ENCODE measurements around the gene DTNA. TPM values are rescaled to one million over a fixed set of nuclear protein-coding genes. Genes with fewer than 3 reads are reported as not detected.
"Not testable (repeated sequence)": the region's sequence is repeated elsewhere in the genome, so short reads cannot be mapped to it uniquely, and the experiment has no call there.

The DTNA gene
- 22.7 TPM for polyA plus RNA-seq (ENCODE audit: insufficient read length)
- long read RNA-seq, donor 1, partial matches to known transcripts: 8 of 9 reads
- long read RNA-seq, donor 1, other reads (novel, unspliced or antisense): 0 of 9 reads
- long read RNA-seq, donor 2, partial matches to known transcripts: 8 of 8 reads
- long read RNA-seq, donor 2, other reads (novel, unspliced or antisense): 0 of 8 reads
- long read RNA-seq, donor 3: 0 reads
- long read RNA-seq, donor 4: 0 reads
- long read RNA-seq, donor 5: 0 reads
- long read RNA-seq, donor 6: 0 reads
- long read RNA-seq, donor 7, partial matches to known transcripts: 0 of 1 reads
- long read RNA-seq, donor 7, other reads (novel, unspliced or antisense): 0 of 1 reads
- long read RNA-seq, donor 8: 0 reads

GRCh38 chr18:34709750-34710441 lies at the start of gene DTNA:
Gene DTNA, plus strand, starts transcription at chr18:34710298. Its CDS starts 45,679 bp downstream, at chr18:34755977.
- peak; percentile 85 for DNase-seq

GRCh38 chr18:34660572-34660971 lies 49.5 kb upstream of the DTNA start:
- no peak for DNase-seq

- DNase-seq: peak; percentile 40
These were observed 48.5 kb upstream of the DTNA start for GRCh38 chr18:34661464-34662087.

GRCh38 chr18:34676816-34677574 lies 33.1 kb upstream of the DTNA start:
- no peak for DNase-seq

- DNase-seq: not testable (repeated sequence)
These were observed 20.3 kb upstream of the DTNA start for GRCh38 chr18:34689750-34690149.

GRCh38 chr18:34691614-34692013 lies 18.5 kb upstream of the DTNA start:
- DNase-seq: no peak

GRCh38 chr18:34694591-34695165 lies 15.4 kb upstream of the DTNA start:
- no peak for DNase-seq

GRCh38 chr18:34695310-34695709 lies 14.8 kb upstream of the DTNA start:
- peak; percentile 59 for DNase-seq

GRCh38 chr18:34696671-34697070 lies 13.4 kb upstream of the DTNA start:
- no peak for DNase-seq

GRCh38 chr18:34697233-34697632 lies 12.9 kb upstream of the DTNA start:
- no peak for DNase-seq

GRCh38 chr18:34697891-34698290 lies 12.2 kb upstream of the DTNA start:
- DNase-seq: no peak

GRCh38 chr18:34701911-34702310 lies 8.2 kb upstream of the DTNA start:
- DNase-seq: no peak

GRCh38 chr18:34702814-34703213 lies 7.3 kb upstream of the DTNA start:
- no peak for DNase-seq

GRCh38 chr18:34704074-34704473 lies 6.0 kb upstream of the DTNA start:
- no peak for DNase-seq

- no peak for DNase-seq
These were observed 5.3 kb upstream of the DTNA start for GRCh38 chr18:34704823-34705222.

GRCh38 chr18:34707670-34708069 lies 2.4 kb upstream of the DTNA start:
- peak; percentile 60 for DNase-seq

GRCh38 chr18:34709104-34709503 lies 994 bp upstream of the DTNA start:
- no peak for DNase-seq

- no peak for DNase-seq
These were observed 388 bp downstream of the DTNA start for GRCh38 chr18:34710458-34710914.

- peak; percentile 62 for DNase-seq
These were observed 836 bp downstream of the DTNA start for GRCh38 chr18:34710934-34711333.

GRCh38 chr18:34716111-34716510 lies 6.0 kb downstream of the DTNA start:
- not testable (repeated sequence) for DNase-seq

- DNase-seq: no peak
These were observed 8.5 kb downstream of the DTNA start for GRCh38 chr18:34718610-34719009.

GRCh38 chr18:34720220-34720619 lies 10.1 kb downstream of the DTNA start:
- no peak for DNase-seq
